GM19025 (cell line): ENCODE measurements around the gene ZDHHC14.
"Not testable (repeated sequence)": the region's sequence is repeated elsewhere in the genome, so short reads cannot be mapped to it uniquely, and the experiment has no call there.

Source experiments
- ATAC-seq: cut with Tn5 transposase; IDR thresholded peaks from one replicate; pipeline ENCODE4 v1.9.1; 2021; ENCODE audit warnings: mild to moderate bottlenecking, low read depth, moderate library complexity; ENCODE audit not compliant: unreplicated experiment

Gene ZDHHC14

GRCh38 chr6:157560063-157560462 lies 179.1 kb downstream of the ZDHHC14 start:
- ATAC-seq: not testable (repeated sequence)

DNA sequence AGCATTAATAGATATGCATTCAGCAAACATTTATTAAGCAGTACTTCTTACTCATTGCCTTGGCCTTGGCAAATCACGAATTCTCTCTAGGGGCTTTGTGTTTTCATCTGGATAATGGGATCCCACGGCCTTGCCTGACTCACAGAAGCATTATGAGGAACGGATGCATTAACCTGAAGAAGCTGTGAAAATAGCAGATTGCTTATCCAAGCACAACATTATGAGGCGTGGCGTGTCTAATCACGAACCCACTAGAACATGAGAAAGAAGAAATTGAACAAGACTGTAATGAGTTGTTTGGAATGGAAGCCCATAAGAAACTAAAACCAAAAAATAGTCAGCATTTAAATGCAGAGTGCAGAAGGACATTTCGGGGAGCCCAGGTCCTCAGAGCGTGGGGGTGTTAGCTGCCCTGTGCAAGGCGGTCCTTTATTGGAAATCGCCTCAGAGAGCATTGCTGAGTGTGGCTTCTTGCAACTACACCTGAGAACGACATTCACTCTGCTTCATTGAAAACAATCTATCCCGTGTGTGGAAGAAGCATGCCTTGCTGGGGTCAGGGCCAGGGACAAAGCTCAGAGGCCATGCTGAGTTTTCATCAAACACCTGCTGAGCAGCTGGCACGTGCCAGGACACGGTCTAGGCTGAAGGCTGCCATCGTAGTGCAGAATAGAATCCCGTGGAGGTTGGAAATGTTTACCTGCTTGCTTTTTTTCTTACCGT lies 179.9 kb downstream of the ZDHHC14 start:
- no peak for ATAC-seq

DNA sequence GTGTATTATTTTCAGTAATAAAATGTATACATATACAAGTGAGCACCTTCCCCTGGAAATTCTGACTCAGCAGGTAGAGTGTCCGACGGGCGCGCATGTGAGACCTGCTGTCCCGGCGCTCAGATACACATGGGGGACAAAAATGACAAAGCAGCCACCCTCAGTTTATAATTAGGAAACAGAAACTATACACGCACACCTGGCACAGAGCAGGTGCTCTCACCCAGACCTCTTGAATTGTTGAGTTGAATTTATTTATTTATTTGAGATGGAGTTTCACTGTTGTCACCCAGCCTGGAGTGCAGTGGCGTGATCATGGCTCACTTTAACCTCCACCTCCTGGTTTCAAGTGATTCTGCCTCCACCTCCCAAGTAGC lies 180.4 kb downstream of the ZDHHC14 start:
- ATAC-seq: peak; percentile 23

- peak; percentile 26 for ATAC-seq
Observed at GRCh38 chr6:157561929-157562810, 181.2 kb downstream of the ZDHHC14 start.

DNA sequence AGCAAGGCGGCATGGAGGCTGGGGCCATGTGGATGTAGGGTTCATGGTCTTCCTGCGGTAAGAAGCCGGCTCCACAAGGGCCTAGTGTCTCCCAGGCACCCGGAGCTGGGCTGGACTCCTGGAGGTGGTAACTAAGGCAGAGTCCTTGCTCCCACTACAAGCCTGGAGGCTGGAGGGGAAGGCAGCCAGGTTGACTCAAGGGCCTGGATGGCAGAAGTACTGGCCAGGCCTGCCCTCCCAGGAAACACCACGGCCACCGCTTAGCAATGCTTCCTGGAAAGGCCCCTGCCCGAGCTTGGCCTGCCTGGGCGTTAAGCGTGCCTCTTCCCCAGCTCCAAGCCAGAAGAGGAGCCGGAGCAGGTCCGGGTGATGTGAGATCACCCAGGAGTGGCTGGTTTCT lies 182.0 kb downstream of the ZDHHC14 start:
- no peak for ATAC-seq

DNA sequence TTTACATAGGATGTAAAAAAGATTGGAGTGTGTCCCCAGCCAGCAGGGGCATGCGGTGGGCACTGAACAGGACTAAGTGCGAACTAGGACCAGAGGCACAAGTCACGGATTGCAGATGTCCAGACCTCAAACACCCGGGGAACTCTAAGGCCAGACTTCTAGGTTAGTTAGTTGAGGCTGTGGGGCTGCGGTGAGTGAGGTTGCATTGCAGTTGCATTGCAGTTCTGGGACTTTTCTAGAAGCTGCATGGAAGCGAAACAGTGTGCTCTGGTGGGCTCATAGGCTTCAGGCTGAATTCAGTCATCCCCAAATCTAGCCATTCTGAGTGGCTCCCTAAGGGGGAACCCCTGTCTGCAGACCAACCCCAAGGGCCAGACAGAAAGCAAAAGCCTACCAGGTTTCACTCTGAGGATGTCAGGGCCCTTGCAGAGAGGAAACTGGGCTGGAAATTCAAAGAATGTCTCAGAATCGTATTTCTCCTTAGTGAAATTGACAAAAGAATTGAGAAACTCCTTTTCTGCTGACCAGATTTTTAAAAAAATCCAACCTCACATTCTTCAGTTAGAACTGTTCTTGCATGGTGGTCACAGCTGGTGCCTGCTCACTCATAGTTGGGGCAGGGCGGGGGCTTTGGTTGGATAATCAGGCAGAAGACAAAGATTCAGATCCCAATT lies 182.8 kb downstream of the ZDHHC14 start:
- peak; percentile 71 for ATAC-seq

- no peak for ATAC-seq
Observed at GRCh38 chr6:157568702-157569101, 187.7 kb downstream of the ZDHHC14 start.

- ATAC-seq: no peak
Observed at GRCh38 chr6:157569543-157569942, 188.6 kb downstream of the ZDHHC14 start.

GRCh38 chr6:157570104-157570503 lies 189.1 kb downstream of the ZDHHC14 start:
- ATAC-seq: no peak

GRCh38 chr6:157570752-157571151 lies 189.8 kb downstream of the ZDHHC14 start:
- ATAC-seq: no peak

DNA sequence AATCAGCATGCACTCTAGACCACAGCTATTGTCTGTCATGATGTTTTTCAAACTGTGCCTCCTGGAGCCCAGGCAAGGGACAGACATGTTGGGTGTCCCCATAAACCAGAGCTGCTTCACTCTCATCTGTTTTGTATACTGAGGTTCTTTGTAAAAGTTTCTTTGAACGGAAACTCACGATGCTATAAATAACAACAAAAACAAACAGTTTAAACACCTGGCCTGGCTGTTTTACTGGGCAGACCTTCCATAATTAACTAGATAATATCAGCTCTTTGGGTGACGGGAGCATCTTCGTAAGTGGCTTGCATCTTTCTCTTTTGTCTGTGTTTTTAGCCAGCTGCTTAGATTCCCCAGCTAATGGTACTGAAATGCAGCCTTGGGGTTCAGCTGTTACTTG lies 190.3 kb downstream of the ZDHHC14 start:
- ATAC-seq: peak; percentile 61

- no peak for ATAC-seq
Observed at GRCh38 chr6:157571950-157572349, 191.0 kb downstream of the ZDHHC14 start.

GRCh38 chr6:157574851-157575424 lies 193.9 kb downstream of the ZDHHC14 start:
- ATAC-seq: no peak

DNA sequence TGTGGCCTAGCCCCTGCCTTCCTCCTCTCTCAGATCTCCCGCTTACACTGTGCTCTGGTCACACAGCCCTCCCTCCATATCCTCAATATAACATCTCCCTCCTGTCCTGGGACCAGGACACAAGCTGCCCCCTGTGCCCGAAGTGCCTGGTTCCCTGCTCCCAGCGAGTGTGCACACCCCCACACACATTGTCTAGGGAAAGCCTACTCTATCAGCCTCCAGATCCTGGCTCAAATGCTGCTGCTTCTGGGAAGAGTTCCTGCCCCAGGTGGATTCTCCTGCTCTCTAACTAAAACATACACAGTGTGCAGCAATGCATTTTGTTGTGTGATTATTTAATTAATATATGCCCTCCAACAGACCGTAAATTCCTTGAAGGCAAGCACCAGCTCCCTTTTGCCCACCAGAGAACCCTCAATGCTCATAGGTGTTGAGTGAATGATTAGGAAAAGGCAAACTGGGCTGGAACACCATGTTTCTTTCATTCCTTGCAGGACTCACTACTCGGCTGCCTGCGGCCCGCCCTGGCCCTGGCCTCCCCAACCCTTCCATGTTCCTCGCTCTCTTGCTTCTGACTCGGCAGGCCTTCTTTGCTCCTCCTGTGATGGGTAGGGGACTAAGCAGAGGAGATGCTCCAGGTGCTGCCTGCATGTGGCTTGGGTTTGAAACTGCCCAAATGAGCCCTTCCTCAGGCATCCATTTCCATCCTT lies 194.6 kb downstream of the ZDHHC14 start:
- ATAC-seq: no peak

- ATAC-seq: not testable (repeated sequence)
Observed at GRCh38 chr6:157576991-157577390, 196.0 kb downstream of the ZDHHC14 start.

GRCh38 chr6:157578527-157578926 lies 197.5 kb downstream of the ZDHHC14 start:
- not testable (repeated sequence) for ATAC-seq

DNA sequence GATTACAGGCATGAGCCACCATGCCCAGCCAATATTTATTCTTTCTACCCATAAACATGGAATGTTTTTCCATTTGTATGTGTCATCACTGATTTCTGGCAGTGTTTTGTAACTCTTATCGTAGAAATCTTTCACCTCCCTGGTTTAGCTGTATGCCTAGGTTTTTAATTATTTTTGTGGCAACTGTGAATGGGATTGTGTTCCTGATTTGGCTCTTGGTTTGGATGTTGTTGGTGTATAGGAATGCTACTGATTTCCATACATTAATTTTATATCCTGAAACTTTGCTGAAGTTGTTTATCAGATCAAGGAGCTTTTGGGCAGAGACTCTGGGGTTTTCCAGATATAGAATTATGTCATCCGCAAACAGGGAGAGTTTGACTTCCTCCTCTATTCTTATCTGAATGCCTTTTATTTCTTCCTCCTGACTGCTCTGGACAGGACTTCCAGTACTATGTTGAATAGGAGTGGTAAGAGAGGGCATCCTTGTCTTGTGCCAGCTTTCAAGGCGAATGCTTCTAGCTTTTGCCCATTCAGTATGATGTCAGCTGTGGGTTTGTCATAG lies 198.6 kb downstream of the ZDHHC14 start:
- ATAC-seq: no peak

- ATAC-seq: no peak
Observed at GRCh38 chr6:157584036-157584435, 203.0 kb downstream of the ZDHHC14 start.

DNA sequence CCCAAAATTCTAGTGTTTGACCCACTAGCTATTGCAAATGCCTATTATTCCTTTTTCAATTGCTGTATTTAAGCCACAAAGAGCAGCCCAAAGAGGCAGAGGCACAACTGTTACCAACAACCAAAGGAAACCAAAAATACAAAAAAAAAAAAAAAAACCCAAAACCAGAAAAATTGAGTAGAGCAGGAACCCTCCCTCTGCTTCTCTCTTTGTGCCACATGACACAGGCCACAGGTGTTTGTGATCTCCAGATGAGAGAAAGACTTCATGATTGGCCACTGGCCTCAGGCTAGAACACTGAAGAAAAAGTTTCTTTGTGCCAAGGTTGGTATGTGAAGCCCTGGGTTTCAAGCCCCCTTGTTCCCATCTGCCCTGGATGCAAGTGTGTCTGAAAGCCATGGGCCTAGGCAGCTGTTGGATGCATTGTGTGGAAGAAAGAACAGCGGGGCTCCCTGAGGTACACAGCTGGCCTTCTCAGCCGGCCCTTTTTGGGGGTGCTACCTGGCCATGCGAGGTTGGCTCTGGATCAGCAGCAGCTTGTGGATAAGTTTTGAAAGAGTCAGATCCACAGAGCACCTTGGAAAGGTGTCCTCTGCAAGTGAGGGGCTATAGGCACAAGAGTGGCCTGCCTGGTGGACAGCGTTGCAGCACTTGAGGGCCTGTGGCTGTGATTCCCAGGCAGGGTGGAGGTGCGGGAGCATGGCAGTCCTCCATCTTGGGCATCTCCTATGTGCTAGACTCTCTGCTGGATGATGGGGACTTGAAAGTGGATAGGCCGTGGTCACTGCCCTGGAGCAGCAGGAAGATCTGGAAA lies 204.5 kb downstream of the ZDHHC14 start:
- no peak for ATAC-seq
